ENCODE data around the gene B4GALT4.
"Not testable (repeated sequence)": the region's sequence is repeated elsewhere in the genome, so short reads cannot be mapped to it uniquely, and the experiment has no call there.

GRCh38 chr3:119242387-119243057 is 1.8 kb upstream of the B4GALT4 start:
- not testable (repeated sequence) for TF ChIP-seq RNF2 (IDR thresholded peaks at IDR 0.05; ENCODE audit: borderline replicate concordance, low read depth, low read length, missing control alignments, poor library complexity, severe bottlenecking)
- TF ChIP-seq, protein P1, sequence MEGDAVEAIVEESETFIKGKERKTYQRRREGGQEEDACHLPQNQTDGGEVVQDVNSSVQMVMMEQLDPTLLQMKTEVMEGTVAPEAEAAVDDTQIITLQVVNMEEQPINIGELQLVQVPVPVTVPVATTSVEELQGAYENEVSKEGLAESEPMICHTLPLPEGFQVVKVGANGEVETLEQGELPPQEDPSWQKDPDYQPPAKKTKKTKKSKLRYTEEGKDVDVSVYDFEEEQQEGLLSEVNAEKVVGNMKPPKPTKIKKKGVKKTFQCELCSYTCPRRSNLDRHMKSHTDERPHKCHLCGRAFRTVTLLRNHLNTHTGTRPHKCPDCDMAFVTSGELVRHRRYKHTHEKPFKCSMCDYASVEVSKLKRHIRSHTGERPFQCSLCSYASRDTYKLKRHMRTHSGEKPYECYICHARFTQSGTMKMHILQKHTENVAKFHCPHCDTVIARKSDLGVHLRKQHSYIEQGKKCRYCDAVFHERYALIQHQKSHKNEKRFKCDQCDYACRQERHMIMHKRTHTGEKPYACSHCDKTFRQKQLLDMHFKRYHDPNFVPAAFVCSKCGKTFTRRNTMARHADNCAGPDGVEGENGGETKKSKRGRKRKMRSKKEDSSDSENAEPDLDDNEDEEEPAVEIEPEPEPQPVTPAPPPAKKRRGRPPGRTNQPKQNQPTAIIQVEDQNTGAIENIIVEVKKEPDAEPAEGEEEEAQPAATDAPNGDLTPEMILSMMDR (IDR thresholded peaks at IDR 0.05; ENCODE audit: control extremely low read depth in 1 of 3, insufficient read depth in 1 of 3, low read depth in 1 of 3, low read length in 3 of 3) = not testable (repeated sequence)
